ENCODE results near the gene WDR13. TPM values are rescaled to one million over a fixed set of nuclear protein-coding genes. Genes with fewer than 3 reads are reported as not detected.
A peak's percentile ranks its signal among the peaks of the same experiment; 100 is the strongest.

WDR13 gene
- total RNA-seq, 1 donor from 2014 or later: 97.8 TPM

- no peak overlapping the region for H3K4me3 Mint-ChIP-seq (ENCODE audit: unreplicated experiment)
- no peaks in the 10 kb centered on the region for H3K27me3 Mint-ChIP-seq (ENCODE audit: unreplicated experiment)
- no peak overlapping the region for H3K27ac Mint-ChIP-seq (ENCODE audit: unreplicated experiment)
- peaks cover 1% of the 10 kb centered on the region for H3K36me3 Mint-ChIP-seq (ENCODE audit: unreplicated experiment)
- H3K9me3 Mint-ChIP-seq (ENCODE audit: unreplicated experiment): peaks cover 9% of the 10 kb centered on the region
- no peak for DNase-seq (ENCODE audit: extremely low spot score, unreplicated experiment)
- no peaks in the 10 kb centered on the region for H3K4me1 Mint-ChIP-seq (ENCODE audit: unreplicated experiment)
- TF ChIP-seq CTCF (IDR thresholded peaks at IDR 0.05): no peak
Measured at GRCh38 chrX:48584698-48585097, 12.6 kb upstream of the WDR13 start.

- H3K4me3 Mint-ChIP-seq (ENCODE audit: unreplicated experiment): no peak overlapping the region
- H3K27ac Mint-ChIP-seq (ENCODE audit: unreplicated experiment): no peak overlapping the region
- H3K9me3 Mint-ChIP-seq (ENCODE audit: unreplicated experiment): peaks cover 7% of the 10 kb centered on the region
- H3K27me3 Mint-ChIP-seq (ENCODE audit: unreplicated experiment): no peaks in the 10 kb centered on the region
- peaks cover 6% of the 10 kb centered on the region for H3K4me1 Mint-ChIP-seq (ENCODE audit: unreplicated experiment)
- TF ChIP-seq CTCF (IDR thresholded peaks at IDR 0.05): no peak
- no peak for DNase-seq (ENCODE audit: extremely low spot score, unreplicated experiment)
- H3K36me3 Mint-ChIP-seq (ENCODE audit: unreplicated experiment): no peaks in the 10 kb centered on the region
Measured at GRCh38 chrX:48589482-48590162, 7.7 kb upstream of the WDR13 start.

GRCh38 chrX:48590203-48591103 is 6.8 kb upstream of the WDR13 start:
- no peak for TF ChIP-seq CTCF (IDR thresholded peaks at IDR 0.05)
- no peaks in the 10 kb centered on the region for H3K36me3 Mint-ChIP-seq (ENCODE audit: unreplicated experiment)
- no peak for DNase-seq (ENCODE audit: extremely low spot score, unreplicated experiment)

GRCh38 chrX:48591255-48591791 is 6.0 kb upstream of the WDR13 start:
- H3K4me3 Mint-ChIP-seq (ENCODE audit: unreplicated experiment): no peak overlapping the region
- no peak for DNase-seq (ENCODE audit: extremely low spot score, unreplicated experiment)
- H3K9me3 Mint-ChIP-seq (ENCODE audit: unreplicated experiment): peaks cover 7% of the 10 kb centered on the region
- H3K4me1 Mint-ChIP-seq (ENCODE audit: unreplicated experiment): peaks cover 6% of the 10 kb centered on the region
- H3K36me3 Mint-ChIP-seq (ENCODE audit: unreplicated experiment): no peaks in the 10 kb centered on the region
- TF ChIP-seq CTCF (IDR thresholded peaks at IDR 0.05): no peak
- peak overlapping the region; percentile 42 for H3K27ac Mint-ChIP-seq (ENCODE audit: unreplicated experiment)
- H3K27me3 Mint-ChIP-seq (ENCODE audit: unreplicated experiment): no peaks in the 10 kb centered on the region

More at GRCh38 chrX:48590203-48591103, 6.8 kb upstream of the WDR13 start:
- Mint-ChIP-seq H3K9me3 (ENCODE audit: unreplicated experiment) (peaks cover 7% of the 10 kb centered on the region), H3K4me3 (ENCODE audit: unreplicated experiment) (no peak overlapping the region), H3K27ac (ENCODE audit: unreplicated experiment) (peak overlapping the region; percentile 23), H3K4me1 (ENCODE audit: unreplicated experiment) (peaks cover 6% of the 10 kb centered on the region), H3K27me3 (ENCODE audit: unreplicated experiment) (no peaks in the 10 kb centered on the region)

GRCh38 chrX:48592971-48593370 is 4.3 kb upstream of the WDR13 start:
- no peak overlapping the region for H3K4me3 Mint-ChIP-seq (ENCODE audit: unreplicated experiment)
- no peak overlapping the region for H3K27ac Mint-ChIP-seq (ENCODE audit: unreplicated experiment)
- TF ChIP-seq CTCF (IDR thresholded peaks at IDR 0.05): no peak
- no peak for DNase-seq (ENCODE audit: extremely low spot score, unreplicated experiment)
- peaks cover 10% of the 10 kb centered on the region for H3K9me3 Mint-ChIP-seq (ENCODE audit: unreplicated experiment)
- H3K27me3 Mint-ChIP-seq (ENCODE audit: unreplicated experiment): no peaks in the 10 kb centered on the region
- peaks cover 10% of the 10 kb centered on the region for H3K4me1 Mint-ChIP-seq (ENCODE audit: unreplicated experiment)
- no peaks in the 10 kb centered on the region for H3K36me3 Mint-ChIP-seq (ENCODE audit: unreplicated experiment)
